NB4 (cell line): ENCODE results near the gene NIP7.

ENCODE experiments used
- POLR2A ChIP-seq: IDR thresholded peaks from 2 replicates; pipeline ENCODE4 v1.6.1; 2011; ENCODE audit warnings: mild to moderate bottlenecking; ENCODE audit not compliant: insufficient read length; ENCODE audit errors: extremely low read depth
- TF ChIP-seq, protein P1 (sequence below): IDR thresholded peaks from one replicate; pipeline ENCODE4 v1.5.1; 2012; ENCODE audit warnings: low read depth, low read length

DNA sequence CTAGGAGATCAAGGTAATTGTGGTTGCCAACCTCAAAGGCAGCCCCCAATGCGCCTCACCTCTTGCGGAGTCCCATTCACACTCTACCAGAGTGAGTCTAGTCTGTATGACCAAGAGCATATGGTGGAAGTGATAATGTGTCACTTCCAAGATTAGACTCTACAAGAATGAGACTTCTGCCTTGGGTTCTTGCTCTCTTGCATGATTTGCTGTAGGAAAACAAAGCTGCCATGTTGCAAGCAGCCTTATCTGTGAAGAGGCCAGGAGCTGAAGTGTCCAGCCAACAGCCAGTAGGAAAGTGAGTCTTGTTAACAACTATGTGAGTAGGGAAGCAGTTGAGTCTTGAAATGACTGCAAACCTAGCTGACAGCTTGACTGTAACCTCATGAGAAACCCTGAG is 42.8 kb downstream of the NIP7 start:
- TF ChIP-seq POLR2A, result no peak
- TF ChIP-seq, protein P1, sequence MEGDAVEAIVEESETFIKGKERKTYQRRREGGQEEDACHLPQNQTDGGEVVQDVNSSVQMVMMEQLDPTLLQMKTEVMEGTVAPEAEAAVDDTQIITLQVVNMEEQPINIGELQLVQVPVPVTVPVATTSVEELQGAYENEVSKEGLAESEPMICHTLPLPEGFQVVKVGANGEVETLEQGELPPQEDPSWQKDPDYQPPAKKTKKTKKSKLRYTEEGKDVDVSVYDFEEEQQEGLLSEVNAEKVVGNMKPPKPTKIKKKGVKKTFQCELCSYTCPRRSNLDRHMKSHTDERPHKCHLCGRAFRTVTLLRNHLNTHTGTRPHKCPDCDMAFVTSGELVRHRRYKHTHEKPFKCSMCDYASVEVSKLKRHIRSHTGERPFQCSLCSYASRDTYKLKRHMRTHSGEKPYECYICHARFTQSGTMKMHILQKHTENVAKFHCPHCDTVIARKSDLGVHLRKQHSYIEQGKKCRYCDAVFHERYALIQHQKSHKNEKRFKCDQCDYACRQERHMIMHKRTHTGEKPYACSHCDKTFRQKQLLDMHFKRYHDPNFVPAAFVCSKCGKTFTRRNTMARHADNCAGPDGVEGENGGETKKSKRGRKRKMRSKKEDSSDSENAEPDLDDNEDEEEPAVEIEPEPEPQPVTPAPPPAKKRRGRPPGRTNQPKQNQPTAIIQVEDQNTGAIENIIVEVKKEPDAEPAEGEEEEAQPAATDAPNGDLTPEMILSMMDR, result no peak
